Ascending aorta (tissue), 2 donors: ENCODE results near the gene SYTL5. TPM values are rescaled to one million over a fixed set of nuclear protein-coding genes. Genes with fewer than 3 reads are reported as not detected.

ENCODE experiments used
- DNase-seq, 2 donors: peaks; one replicate each; pipeline ENCODE4 v3.0.0-alpha.2; 2019; ENCODE audit warnings: low spot score in 2 of 2
- H3K27ac ChIP-seq, 2 donors: fragments of 200-600 bp; sonication (generic); one replicate each; pipeline ENCODE4 v1.5.1; 2016 to 2017; ENCODE audit warnings: mild to moderate bottlenecking in 1 of 2
- H3K27me3 ChIP-seq: fragments of 200-600 bp; sonication (generic); one replicate; pipeline ENCODE4 v1.5.1; 2017
- H3K36me3 ChIP-seq, 2 donors: fragments of 200-600 bp; sonication (generic); one replicate each; pipeline ENCODE4 v1.5.1; 2016
- H3K4me1 ChIP-seq, 2 donors: fragments of 200-600 bp; sonication (generic); one replicate each; pipeline ENCODE4 v1.5.1; 2016 to 2017; ENCODE audit warnings: mild to moderate bottlenecking in 1 of 2
- H3K4me3 ChIP-seq, 2 donors: fragments of 200-600 bp; sonication (generic); one replicate each; pipeline ENCODE4 v1.5.1; 2016 to 2017; ENCODE audit warnings: mild to moderate bottlenecking in 1 of 2
- H3K9me3 ChIP-seq, 2 donors: fragments of 200-600 bp; sonication (generic); one replicate each; pipeline ENCODE4 v1.5.1; 2016
- CTCF ChIP-seq, 3 experiments: fragments of 200-600 bp in 2 of 3; fragments of 450-650 bp in 1 of 3; sonication (generic) in 2 of 3; IDR thresholded peaks; one replicate each; pipeline ENCODE4 v1.5.1; 2016 to 2019; ENCODE audit warnings: antibody characterized with exemption in 3 of 3, mild to moderate bottlenecking in 1 of 3, moderate library complexity in 1 of 3
- intact Hi-C: fragments of 100-400 bp; cut with DNase I; formaldehyde crosslinking; loops from one replicate; pipeline ENCODE4 v1.15.1; 2023
- total RNA-seq: library from RNA; depleted of rRNA; stranded (reverse); fragments of >200 nt; gene quantifications from one replicate; pipeline ENCODE4 v1.1.0, GENCODE V29; 2016

SYTL5 gene
- total RNA-seq, 1 donor from 2014 or later = not detected

GRCh38 chrX:38142610-38143009 is 136.3 kb downstream of the SYTL5 start:
- Histone ChIP-seq H3K4me3 (no peak overlapping the region), H3K9me3 (no peaks in the 10 kb centered on the region), H3K27ac (no peak overlapping the region), H3K4me1 (peaks cover 0 to 6% of the 10 kb centered on the region in 2 donors), H3K27me3 (no peaks in the 10 kb centered on the region), H3K36me3 (no peaks in the 10 kb centered on the region)
- no peak for DNase-seq
- TF ChIP-seq CTCF (IDR thresholded peaks at IDR 0.05) = no peak
- intact Hi-C loops = no loop called here

- Histone ChIP-seq H3K27me3 (no peaks in the 10 kb centered on the region), H3K4me1 (no peaks in the 10 kb centered on the region), H3K4me3 (no peak overlapping the region), H3K9me3 (no peaks in the 10 kb centered on the region), H3K27ac (no peak overlapping the region), H3K36me3 (no peaks in the 10 kb centered on the region)
- no peak for DNase-seq
- TF ChIP-seq CTCF (IDR thresholded peaks at IDR 0.05) = no peak
- intact Hi-C loops = no loop called here
Measured at GRCh38 chrX:38149016-38149415, 142.7 kb downstream of the SYTL5 start.

- H3K9me3 ChIP-seq = no peaks in the 10 kb centered on the region
- intact Hi-C loops = no loop called here
- H3K4me3 ChIP-seq = no peak overlapping the region
- no peak for DNase-seq
- no peak for TF ChIP-seq CTCF (IDR thresholded peaks at IDR 0.05)
- H3K36me3 ChIP-seq = no peaks in the 10 kb centered on the region
- no peak overlapping the region for H3K27ac ChIP-seq
- no peaks in the 10 kb centered on the region for H3K4me1 ChIP-seq
- no peaks in the 10 kb centered on the region for H3K27me3 ChIP-seq
Measured at GRCh38 chrX:38150993-38151392, 144.6 kb downstream of the SYTL5 start.

- no peak overlapping the region for H3K27ac ChIP-seq
- no peaks in the 10 kb centered on the region for H3K36me3 ChIP-seq
- no peaks in the 10 kb centered on the region for H3K9me3 ChIP-seq
- H3K4me3 ChIP-seq = no peak overlapping the region
- H3K27me3 ChIP-seq = no peaks in the 10 kb centered on the region
- H3K4me1 ChIP-seq = no peaks in the 10 kb centered on the region
- no peak for DNase-seq
- no peak for TF ChIP-seq CTCF (IDR thresholded peaks at IDR 0.05)
- intact Hi-C loops = no loop called here
Measured at GRCh38 chrX:38151441-38151840, 145.1 kb downstream of the SYTL5 start.

- Histone ChIP-seq H3K4me1 (no peaks in the 10 kb centered on the region), H3K27me3 (no peaks in the 10 kb centered on the region), H3K27ac (no peak overlapping the region), H3K36me3 (no peaks in the 10 kb centered on the region), H3K4me3 (no peak overlapping the region), H3K9me3 (no peaks in the 10 kb centered on the region)
- no peak for TF ChIP-seq CTCF (IDR thresholded peaks at IDR 0.05)
- DNase-seq = no peak
- intact Hi-C loops = no loop called here
Measured at GRCh38 chrX:38154340-38154739, 148.0 kb downstream of the SYTL5 start.

- intact Hi-C loops = no loop called here
- Histone ChIP-seq H3K4me1 (no peaks in the 10 kb centered on the region), H3K27ac (no peak overlapping the region), H3K4me3 (no peak overlapping the region), H3K27me3 (no peaks in the 10 kb centered on the region), H3K36me3 (no peaks in the 10 kb centered on the region), H3K9me3 (no peaks in the 10 kb centered on the region)
- no peak for TF ChIP-seq CTCF (IDR thresholded peaks at IDR 0.05)
- DNase-seq = no peak
Measured at GRCh38 chrX:38154818-38155217, 148.5 kb downstream of the SYTL5 start.
